HG03442 (cell line): ENCODE data around the gene MYO7B.
"Not testable (repeated sequence)": the region's sequence is repeated elsewhere in the genome, so short reads cannot be mapped to it uniquely, and the experiment has no call there.

Experiments used
- ATAC-seq: cut with Tn5 transposase; IDR thresholded peaks from one replicate; pipeline ENCODE4 v1.9.1; 2021; ENCODE audit warnings: mild to moderate bottlenecking, moderate library complexity; ENCODE audit not compliant: unreplicated experiment

MYO7B gene

GRCh38 chr2:127551221-127551930 is 15.9 kb downstream of the MYO7B start:
- no peak for ATAC-seq

DNA sequence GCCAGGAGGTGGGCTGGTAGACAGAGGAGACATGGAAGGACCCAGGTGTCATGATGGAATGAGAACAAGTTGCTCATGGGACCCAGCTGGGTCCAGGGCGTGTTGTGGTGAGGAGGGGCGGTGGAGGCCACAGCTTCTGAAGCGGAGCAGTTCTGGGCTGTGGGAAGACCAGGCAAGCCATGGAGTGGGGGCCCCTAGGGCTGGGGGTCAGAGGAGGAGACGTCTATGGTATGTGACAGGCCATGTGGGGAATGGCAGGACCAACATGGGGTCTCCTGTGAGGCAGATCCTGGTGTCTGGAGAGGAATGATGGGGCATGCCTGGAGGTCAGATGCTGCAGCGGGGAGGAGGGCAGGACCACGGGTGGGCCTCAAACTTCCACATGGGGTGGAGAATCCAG is 16.9 kb downstream of the MYO7B start:
- ATAC-seq, result no peak

- no peak for ATAC-seq
These were observed 17.4 kb downstream of the MYO7B start for GRCh38 chr2:127552846-127553245.

GRCh38 chr2:127558911-127559310 is 23.4 kb downstream of the MYO7B start:
- ATAC-seq, result no peak

DNA sequence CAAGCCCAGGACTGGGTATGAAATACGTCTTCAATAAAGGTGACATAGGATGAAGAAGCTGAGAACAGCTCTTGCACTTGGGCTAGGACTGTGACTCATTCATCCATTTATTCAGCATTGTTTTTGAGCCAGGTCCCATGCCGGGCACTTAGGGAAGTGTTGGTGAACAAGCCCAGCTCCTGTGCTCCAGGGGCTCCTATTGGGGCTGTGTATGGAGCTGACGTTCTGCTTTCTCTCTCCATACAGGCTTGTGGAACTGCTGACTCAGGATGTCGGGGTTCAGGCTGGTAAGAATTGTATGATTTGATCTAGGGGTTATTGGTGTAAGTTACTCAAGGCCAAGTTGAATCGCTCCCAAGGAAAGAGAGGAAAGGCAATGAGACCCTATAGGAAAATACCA is 24.0 kb downstream of the MYO7B start:
- ATAC-seq, result no peak

DNA sequence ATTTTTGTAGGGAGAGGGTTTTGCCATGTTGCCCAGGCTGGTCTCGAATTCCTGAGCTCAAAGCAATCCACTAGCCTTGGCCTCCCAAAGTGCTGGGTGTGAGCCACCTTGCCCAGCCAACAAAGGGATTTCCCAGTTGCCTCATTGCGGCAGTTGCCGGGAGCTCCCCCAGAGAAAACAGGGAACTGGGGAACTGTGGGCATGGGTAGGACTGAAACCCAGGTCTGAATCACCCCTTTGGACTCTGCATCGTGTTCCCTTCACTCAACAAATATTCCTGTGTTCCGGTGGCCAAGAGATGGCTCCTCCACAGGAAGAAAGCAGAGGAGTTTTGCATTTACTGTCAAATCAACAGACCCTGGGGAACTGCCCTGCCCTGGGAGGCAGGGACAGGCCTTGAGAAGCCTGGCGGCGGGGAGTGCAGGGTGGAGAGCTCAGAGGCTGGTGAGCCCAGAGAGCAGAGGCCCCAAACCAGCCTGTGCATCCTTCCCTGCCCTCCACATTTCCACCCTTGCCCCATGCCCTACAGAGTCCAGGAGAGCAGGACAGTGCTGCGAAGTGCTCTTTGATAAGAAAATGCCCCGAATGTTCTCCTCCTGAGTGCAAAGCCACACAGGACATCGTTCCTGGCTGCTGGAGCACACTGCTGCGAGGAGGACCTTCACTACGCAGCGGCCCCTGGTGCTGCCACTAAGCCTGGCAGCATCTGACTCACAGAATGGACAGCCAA is 24.9 kb downstream of the MYO7B start:
- ATAC-seq, result no peak

GRCh38 chr2:127560931-127561280 is 25.4 kb downstream of the MYO7B start:
- no peak for ATAC-seq

GRCh38 chr2:127561371-127561770 is 25.9 kb downstream of the MYO7B start:
- ATAC-seq, result no peak

- no peak for ATAC-seq
These were observed 27.5 kb downstream of the MYO7B start for GRCh38 chr2:127562936-127563335.

DNA sequence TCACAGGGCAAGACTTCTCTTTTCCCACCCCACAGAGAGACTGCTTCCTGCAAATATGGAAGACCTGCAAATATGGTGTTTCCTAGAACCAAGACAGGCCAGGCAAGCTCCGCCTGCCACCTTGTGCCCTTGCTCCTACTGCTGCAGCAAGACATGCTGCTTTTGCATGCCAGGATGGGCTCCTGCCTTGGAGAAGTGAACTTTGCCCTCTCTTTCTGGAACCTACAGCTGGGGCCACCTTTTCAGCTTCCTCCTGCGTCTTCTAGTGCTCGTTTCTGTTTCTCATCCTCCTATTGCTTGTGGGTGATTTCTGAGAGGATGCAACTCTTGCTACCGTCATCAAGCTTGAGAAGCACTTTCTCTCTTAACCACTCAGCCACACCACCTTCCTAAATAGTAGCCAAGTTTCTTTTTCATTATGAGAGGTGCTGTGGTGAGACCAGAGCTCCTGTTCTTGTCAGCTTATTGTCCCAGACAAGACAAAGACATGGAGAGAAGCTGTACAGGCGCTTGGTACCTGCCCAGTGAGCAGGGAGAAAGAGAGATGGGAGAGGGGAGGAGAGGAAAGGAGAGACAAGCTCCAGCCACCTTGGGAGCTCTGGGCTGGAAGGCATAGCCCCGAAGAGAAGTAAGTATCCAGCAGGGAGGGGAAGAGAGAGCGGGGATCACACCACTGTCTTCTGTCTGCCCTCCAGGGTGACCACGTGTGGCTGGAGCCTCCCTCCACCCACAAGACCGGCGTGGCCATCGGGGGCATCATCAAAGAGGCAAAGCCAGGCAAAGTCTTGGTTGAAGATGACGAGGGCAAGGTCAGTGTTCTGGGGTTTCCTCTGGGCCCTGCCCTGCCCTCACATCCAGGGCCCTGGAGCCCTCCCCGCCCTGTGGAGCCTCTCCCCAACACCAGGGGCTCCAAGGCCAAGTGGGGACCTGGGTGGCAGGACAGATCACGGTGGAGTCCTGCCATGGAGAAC is 28.3 kb downstream of the MYO7B start:
- ATAC-seq, result peak; percentile 95

DNA sequence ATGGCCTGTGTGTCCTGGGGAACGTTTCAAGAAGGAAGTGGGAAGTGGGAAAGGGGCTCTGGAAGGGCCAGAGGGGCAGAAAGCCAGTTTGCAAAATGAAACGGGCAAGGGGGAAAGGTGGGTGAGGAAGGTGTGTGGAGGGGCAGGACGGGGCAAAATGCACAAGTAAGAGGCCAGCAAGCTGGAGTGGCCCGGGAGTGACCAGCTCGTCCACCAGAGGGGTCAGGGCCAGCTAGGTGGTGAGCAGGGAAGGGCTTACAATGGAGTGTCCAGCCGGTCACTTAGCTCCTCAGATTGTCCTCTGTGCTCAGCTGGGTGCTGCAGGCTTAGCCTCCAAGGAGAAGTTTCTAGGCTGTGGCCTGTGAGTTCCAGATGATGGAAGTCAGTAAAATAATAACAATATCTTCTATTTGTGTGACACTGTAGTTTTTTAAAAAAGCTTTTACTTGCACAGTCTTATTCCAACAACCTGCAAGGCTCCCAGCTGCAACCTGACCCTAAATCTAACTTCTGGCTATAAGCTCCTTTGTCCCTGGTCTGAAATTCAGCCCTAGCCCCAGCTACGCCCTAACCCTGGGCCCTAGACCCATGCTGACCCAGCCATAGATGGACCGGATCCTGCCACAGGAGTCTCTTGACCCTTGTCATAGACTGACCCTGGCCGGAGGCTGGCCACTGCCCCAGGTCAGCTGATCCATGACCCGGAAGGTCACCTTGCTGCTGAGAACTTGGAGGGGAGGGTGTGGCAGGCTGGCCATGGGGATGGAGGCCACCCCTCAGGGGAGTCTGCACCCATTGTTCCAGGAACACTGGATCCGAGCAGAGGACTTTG is 29.2 kb downstream of the MYO7B start:
- ATAC-seq, result no peak

DNA sequence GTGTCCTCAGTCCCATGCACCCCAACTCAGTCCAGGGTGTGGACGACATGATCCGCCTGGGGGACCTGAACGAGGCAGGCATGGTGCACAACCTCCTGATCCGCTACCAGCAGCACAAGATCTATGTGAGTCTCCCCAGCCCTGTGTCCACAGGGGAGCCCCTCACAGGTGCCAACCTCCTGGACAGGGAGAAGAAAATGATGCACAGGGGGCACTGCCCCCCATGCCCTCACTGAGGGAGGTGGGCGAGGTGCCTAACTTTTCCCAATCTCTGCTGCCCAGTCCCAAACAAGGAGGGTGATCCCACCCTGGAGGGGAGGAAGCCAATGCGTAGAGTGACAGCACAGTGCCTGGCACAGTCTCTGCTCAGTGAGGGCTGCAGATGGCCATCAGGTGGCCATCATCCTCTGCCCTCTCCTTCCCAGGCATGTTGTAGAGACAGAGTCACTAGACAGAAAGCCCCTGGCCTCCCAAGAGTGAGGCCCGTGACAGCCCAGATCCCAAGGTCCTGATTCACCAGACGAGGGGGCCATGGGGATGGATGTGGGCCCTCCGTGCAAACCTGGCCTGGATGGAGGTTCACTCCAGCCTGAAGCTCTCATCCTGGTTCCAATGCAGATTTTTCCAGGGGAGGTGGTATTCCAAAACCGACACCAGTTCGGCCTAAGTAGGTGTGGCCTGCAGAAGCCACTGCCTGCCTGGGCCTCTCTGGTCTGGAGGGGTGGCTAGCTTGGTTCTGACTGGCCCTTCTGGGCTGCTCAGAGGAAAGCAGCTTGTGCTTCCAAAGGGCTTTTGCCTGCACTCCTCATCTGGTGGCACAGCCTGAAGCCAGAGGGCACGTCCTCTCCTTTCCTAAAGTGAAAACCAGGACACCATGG is 30.0 kb downstream of the MYO7B start:
- no peak for ATAC-seq

DNA sequence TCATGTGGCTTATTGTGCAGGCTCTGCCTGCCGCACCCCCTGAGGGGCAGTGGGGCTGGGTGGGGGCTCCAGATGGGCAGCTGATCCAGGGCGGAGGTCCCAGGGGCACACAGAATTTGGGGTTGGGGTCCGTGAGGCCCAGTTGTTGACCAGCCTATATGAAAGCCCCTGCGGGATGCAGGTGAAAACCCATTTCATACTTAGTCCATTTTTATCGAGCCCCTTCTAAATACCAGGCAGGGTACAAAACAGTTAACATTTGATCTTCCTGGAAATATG is 30.6 kb downstream of the MYO7B start:
- ATAC-seq, result no peak

- no peak for ATAC-seq
These were observed 31.1 kb downstream of the MYO7B start for GRCh38 chr2:127566576-127566975.

DNA sequence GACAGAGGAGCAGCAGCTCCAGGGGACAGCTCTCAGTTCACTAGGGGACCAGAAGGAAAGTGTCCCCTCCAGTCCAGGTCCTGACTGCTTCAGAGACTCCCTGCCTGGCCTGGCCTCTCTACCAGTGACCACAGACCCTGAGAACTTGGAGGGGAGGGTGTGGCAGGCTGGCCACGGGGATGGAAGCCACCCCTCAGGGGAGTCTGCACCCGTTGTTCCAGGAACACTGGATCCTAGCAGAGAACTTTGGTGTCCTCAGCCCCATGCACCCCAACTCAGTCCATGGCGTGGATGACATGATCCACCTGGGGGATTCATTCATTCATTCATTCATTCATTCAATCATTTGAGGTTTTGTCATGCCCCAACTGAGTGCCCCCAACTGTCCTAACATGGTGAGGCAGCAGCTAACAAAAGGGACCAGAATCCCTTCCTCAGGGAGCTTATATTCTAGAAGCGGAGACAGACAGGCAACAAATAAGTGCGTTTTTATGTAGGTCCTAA is 31.9 kb downstream of the MYO7B start:
- ATAC-seq, result no peak

- no peak for ATAC-seq
These were observed 32.6 kb downstream of the MYO7B start for GRCh38 chr2:127568128-127568527.

- no peak for ATAC-seq
These were observed 34.2 kb downstream of the MYO7B start for GRCh38 chr2:127569666-127570065.

GRCh38 chr2:127570282-127571250 is 35.1 kb downstream of the MYO7B start:
- no peak for ATAC-seq

DNA sequence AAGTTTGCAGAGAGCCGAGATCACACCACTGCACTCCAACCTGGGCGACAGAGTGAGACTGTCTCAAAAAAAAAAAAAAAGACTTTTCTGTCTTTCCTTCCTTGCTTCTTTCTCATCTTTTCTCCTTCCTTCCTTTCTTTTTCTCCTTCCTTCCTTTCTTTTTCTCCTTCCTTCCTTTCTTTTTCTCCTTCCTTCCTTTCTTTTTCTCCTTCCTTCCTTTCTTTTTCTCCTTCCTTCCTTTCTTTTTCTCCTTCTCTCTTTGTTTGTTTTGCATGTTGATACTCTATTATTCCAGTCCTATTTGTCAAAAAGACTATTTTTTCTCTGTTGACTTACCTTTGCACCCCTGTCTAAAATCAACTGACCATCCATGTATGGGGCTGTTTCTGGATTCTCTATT is 36.9 kb downstream of the MYO7B start:
- not testable (repeated sequence) for ATAC-seq
